ENCODE results near the gene FXYD2.

The FXYD2 gene

DNA sequence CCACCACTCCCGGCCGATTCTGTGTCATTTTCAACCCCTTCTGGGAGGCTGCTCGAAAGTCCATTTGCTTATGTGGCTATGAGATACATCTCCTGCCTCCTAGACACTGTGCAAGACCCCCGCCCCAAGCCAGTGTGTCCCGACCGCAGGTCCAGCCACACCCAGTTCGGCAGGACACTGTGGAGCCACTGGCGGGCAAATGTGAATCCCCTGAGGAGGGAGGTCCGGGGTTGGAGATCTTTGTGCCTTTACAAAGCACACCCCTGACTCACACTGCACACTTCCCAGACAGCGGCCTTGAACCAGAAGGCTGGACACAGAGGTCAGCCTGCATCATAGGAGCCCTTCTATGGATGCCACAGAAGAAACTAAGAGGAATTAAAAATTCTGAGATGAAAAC, 34.5 kb upstream of the FXYD2 start:
- no peak for TF ChIP-seq CTCF (conservative IDR thresholded peaks at IDR 0.05; ENCODE audit: low read depth)
- POLR2A ChIA-PET (ENCODE audit: low non-redundant PET): no interaction called here
- DNase-seq (ENCODE audit: low spot score): no peak
- no peak overlapping the region for H3K27ac ChIP-seq
- CTCF ChIA-PET: no interaction called here

GRCh38 chr11:117857734-117858414, 33.3 kb upstream of the FXYD2 start:
- CTCF ChIA-PET: interaction anchor here (0.7 kb wide), 1 partner anchor 287 kb away, joined by 4 read pairs; no protein-coding TSS in a partner anchor
- POLR2A ChIA-PET (ENCODE audit: low non-redundant PET): interaction anchor here (0.6 kb wide), 1 partner anchor 43 kb away, joined by 3 read pairs; no protein-coding TSS in a partner anchor
- DNase-seq (ENCODE audit: low spot score): no peak
- no peak for TF ChIP-seq CTCF (conservative IDR thresholded peaks at IDR 0.05; ENCODE audit: low read depth)
- no peak overlapping the region for H3K27ac ChIP-seq

GRCh38 chr11:117855912-117856651, 31.5 kb upstream of the FXYD2 start:
- no peak for DNase-seq (ENCODE audit: low spot score)
- no peak for TF ChIP-seq CTCF (conservative IDR thresholded peaks at IDR 0.05; ENCODE audit: low read depth)
- POLR2A ChIA-PET (ENCODE audit: low non-redundant PET): no interaction called here
- H3K27ac ChIP-seq: no peak overlapping the region
- CTCF ChIA-PET: no interaction called here

DNA sequence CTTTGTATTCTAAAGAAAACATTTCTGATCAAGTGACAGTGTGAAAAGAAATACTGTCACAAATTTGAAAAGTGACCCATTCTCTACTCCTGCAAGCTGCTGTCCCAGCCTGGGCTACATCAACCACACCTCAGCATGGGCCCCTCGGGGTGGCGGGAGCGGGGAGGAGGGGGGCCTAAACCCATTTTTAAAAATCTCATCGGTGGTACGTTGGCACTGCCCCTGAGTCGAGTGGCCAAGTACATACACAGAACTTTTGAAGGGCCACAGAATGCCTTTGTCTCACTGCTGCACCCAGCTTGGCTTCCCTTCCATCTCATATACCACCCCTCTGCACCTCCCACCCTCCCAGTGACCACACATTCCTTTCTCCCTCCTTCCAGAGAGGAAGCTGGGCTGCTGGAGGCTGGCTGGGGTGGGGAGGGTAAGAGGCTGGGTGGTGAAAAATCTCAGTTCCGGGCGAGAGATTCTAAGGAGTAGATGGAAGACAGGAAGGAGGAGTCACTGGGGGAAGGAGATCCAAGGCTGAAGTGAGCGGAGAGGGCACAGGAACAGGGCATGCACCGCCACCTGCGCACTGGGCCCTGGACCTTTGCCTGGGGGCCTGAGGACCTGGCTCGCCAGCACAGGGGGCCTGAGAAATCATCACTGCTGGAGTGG, 30.8 kb upstream of the FXYD2 start:
- H3K27ac ChIP-seq: no peak overlapping the region
- TF ChIP-seq CTCF (conservative IDR thresholded peaks at IDR 0.05; ENCODE audit: low read depth): no peak
- POLR2A ChIA-PET (ENCODE audit: low non-redundant PET): no interaction called here
- DNase-seq (ENCODE audit: low spot score): no peak
- CTCF ChIA-PET: no interaction called here

DNA sequence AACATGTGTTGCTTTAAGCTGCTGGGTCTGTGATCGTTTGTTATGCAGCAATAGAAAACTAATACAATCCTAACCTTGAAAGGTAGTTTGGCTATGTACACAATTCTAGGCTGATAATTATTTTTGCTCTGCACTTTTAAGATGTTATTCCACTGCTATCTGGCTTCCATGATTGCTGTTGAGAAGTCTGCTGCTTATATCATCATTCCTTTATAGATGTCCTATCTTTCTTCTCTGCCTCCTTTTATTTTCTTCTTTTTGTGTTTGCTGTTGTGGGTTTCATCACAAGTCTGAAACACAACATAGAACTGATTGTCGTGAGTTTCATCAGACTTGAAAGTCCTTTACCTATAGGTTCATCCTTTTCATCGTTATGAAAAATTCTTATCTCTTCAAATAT, 27.8 kb upstream of the FXYD2 start:
- CTCF ChIA-PET: no interaction called here
- POLR2A ChIA-PET (ENCODE audit: low non-redundant PET): no interaction called here
- no peak for TF ChIP-seq CTCF (conservative IDR thresholded peaks at IDR 0.05; ENCODE audit: low read depth)
- no peak for DNase-seq (ENCODE audit: low spot score)
- no peak overlapping the region for H3K27ac ChIP-seq

- CTCF ChIA-PET: no interaction called here
- DNase-seq (ENCODE audit: low spot score): no peak
- POLR2A ChIA-PET (ENCODE audit: low non-redundant PET): no interaction called here
- no peak for TF ChIP-seq CTCF (conservative IDR thresholded peaks at IDR 0.05; ENCODE audit: low read depth)
- H3K27ac ChIP-seq: no peak overlapping the region
These were observed 27.3 kb upstream of the FXYD2 start for GRCh38 chr11:117851852-117852251.

Data from RWPE1 (cell line).